Neural cell (in vitro differentiated cells): ENCODE results near the gene RGL1. TPM values are rescaled to one million over a fixed set of nuclear protein-coding genes. Genes with fewer than 3 reads are reported as not detected.

Experiments used
- H2AFZ ChIP-seq: fragments of 200-600, 300-800 bp; sonication (generic), shearing (Covaris generic); 2 replicates; pipeline ENCODE4 v1.6.0; 2014; ENCODE audit warnings: low read depth, mild to moderate bottlenecking, antibody characterized with exemption, low read length, moderate library complexity
- H3F3A ChIP-seq: fragments of 200-600 bp; shearing (Covaris generic); 2 replicates; pipeline ENCODE4 v1.6.1; 2016; ENCODE audit warnings: mild to moderate bottlenecking, moderate library complexity, mixed read lengths, antibody characterized with exemption, low read length; ENCODE audit not compliant: insufficient read depth, poor library complexity, severe bottlenecking
- H3K27ac ChIP-seq: fragments of 200-600, 300-800 bp; sonication (generic), shearing (Covaris generic); 2 replicates; pipeline ENCODE4 v1.5.1; 2014; ENCODE audit warnings: mild to moderate bottlenecking, low read length, moderate library complexity
- H3K27me3 ChIP-seq: fragments of 300-800, 200-600 bp; sonication (generic), shearing (Covaris generic); 2 replicates; pipeline ENCODE4 v1.6.0; 2014; ENCODE audit warnings: mild to moderate bottlenecking, low read depth, low read length, moderate library complexity; ENCODE audit not compliant: insufficient read depth
- H3K36me3 ChIP-seq: fragments of 300-800, 200-600 bp; sonication (generic), shearing (Covaris generic); 2 replicates; pipeline ENCODE4 v1.5.1; 2014; ENCODE audit warnings: mild to moderate bottlenecking, antibody characterized with exemption, low read length, moderate library complexity; ENCODE audit not compliant: insufficient read depth
- H3K4me2 ChIP-seq: fragments of 300-800, 200-600 bp; sonication (generic), shearing (Covaris generic); 2 replicates; pipeline ENCODE4 v1.6.0; 2014; ENCODE audit warnings: mild to moderate bottlenecking, low read length
- H3K4me3 ChIP-seq: fragments of 300-800, 200-600 bp; sonication (generic), shearing (Covaris generic); 2 replicates; pipeline ENCODE4 v1.5.1; 2014; ENCODE audit warnings: mild to moderate bottlenecking, low read length, moderate library complexity
- H3K79me2 ChIP-seq: fragments of 200-600 bp; shearing (Covaris generic); replicated peaks from 2 replicates; pipeline ENCODE4 v1.6.0; 2014; ENCODE audit warnings: mild to moderate bottlenecking, low read length, moderate library complexity; ENCODE audit not compliant: insufficient read depth
- H3K9ac ChIP-seq: fragments of 300-800, 200-600 bp; sonication (generic), shearing (Covaris generic); 2 replicates; pipeline ENCODE4 v1.6.1; 2016; ENCODE audit warnings: mild to moderate bottlenecking, low read length, mixed read lengths
- H3K9me2 ChIP-seq: fragments of 200-600 bp; shearing (Covaris generic); 2 replicates; pipeline ENCODE4 v1.6.1; 2016; ENCODE audit warnings: mild to moderate bottlenecking, low read length, mixed read lengths; ENCODE audit not compliant: insufficient read depth
- H3K9me3 ChIP-seq: fragments of 200-600, 300-800 bp; sonication (generic), shearing (Covaris generic); 2 replicates; pipeline ENCODE4 v1.6.1; 2016; ENCODE audit warnings: mild to moderate bottlenecking, mixed run types, low read length, moderate library complexity, mixed read lengths
- H4K20me1 ChIP-seq: fragments of 200-600 bp; shearing (Covaris generic); 2 replicates; pipeline ENCODE4 v1.6.1; 2016; ENCODE audit warnings: mild to moderate bottlenecking, mixed run types; ENCODE audit not compliant: insufficient read depth
- CTCF ChIP-seq: fragments of 450-650 bp; IDR thresholded peaks from 2 replicates; pipeline ENCODE4 v1.5.1; 2014; ENCODE audit warnings: antibody characterized with exemption, mild to moderate bottlenecking, moderate library complexity; ENCODE audit not compliant: poor library complexity, severe bottlenecking
- EP300 ChIP-seq: fragments of 450-650 bp; conservative IDR thresholded peaks from 2 replicates; pipeline ENCODE4 v1.6.1; 2014; ENCODE audit warnings: antibody characterized with exemption, mild to moderate bottlenecking, moderate library complexity; ENCODE audit not compliant: poor library complexity, severe bottlenecking
- EZH2 ChIP-seq: fragments of 200-600, 300-800 bp; shearing (Covaris generic), sonication (generic); IDR thresholded peaks from 2 replicates; pipeline ENCODE4 v1.6.1; 2014; ENCODE audit warnings: antibody characterized with exemption, low read length, borderline replicate concordance, mild to moderate bottlenecking; ENCODE audit not compliant: insufficient read depth, poor library complexity, severe bottlenecking
- MXI1 ChIP-seq: fragments of 450-650 bp; conservative IDR thresholded peaks from 2 replicates; pipeline ENCODE4 v1.6.1; 2014; ENCODE audit warnings: antibody characterized with exemption, mild to moderate bottlenecking; ENCODE audit not compliant: poor library complexity, severe bottlenecking
- POLR2AphosphoS5 ChIP-seq: IDR thresholded peaks from 2 replicates; pipeline ENCODE4 v1.6.1; 2012
- RAD21 ChIP-seq: fragments of 450-650 bp; conservative IDR thresholded peaks from 2 replicates; pipeline ENCODE4 v1.6.1; 2014; ENCODE audit warnings: antibody characterized with exemption, mild to moderate bottlenecking, moderate library complexity
- REST ChIP-seq: IDR thresholded peaks from 2 replicates; pipeline ENCODE4 v1.6.1; 2012; ENCODE audit warnings: borderline replicate concordance
- SMC3 ChIP-seq: fragments of 450-650 bp; conservative IDR thresholded peaks from 2 replicates; pipeline ENCODE4 v1.6.1; 2014; ENCODE audit warnings: antibody characterized with exemption, mild to moderate bottlenecking, moderate library complexity; ENCODE audit not compliant: poor library complexity
- TAF1 ChIP-seq: IDR thresholded peaks from 2 replicates; pipeline ENCODE4 v1.6.1; 2012; ENCODE audit warnings: low read depth
- polyA plus RNA-seq: library from polyadenylated mRNA; depleted of rRNA; stranded (reverse); fragments of >200 nt; gene quantifications from 2 replicates; pipeline ENCODE4 v1.2.3, GENCODE V29; 2014

RGL1 gene
- polyA plus RNA-seq, 1 donor from 2014 or later, result 14.7 TPM

GRCh38 chr1:183850852-183851251, 45.9 kb downstream of the RGL1 start:
- Histone ChIP-seq H3K9me3 (no peaks in the 10 kb centered on the region), H2AFZ (no peak overlapping the region), H3K4me2 (no peak overlapping the region), H4K20me1 (no peaks in the 10 kb centered on the region), H3K4me3 (no peak overlapping the region), H3F3A (no peaks in the 10 kb centered on the region), H3K27ac (no peak overlapping the region), H3K9ac (no peak overlapping the region), H3K36me3 (no peaks in the 10 kb centered on the region), H3K9me2 (no peaks in the 10 kb centered on the region), H3K27me3 (no peaks in the 10 kb centered on the region), H3K79me2 (no peaks in the 10 kb centered on the region)
- TF ChIP-seq EZH2, result no peak
- TF ChIP-seq REST, result no peak
- no peak for TF ChIP-seq EP300
- TF ChIP-seq MXI1, result no peak
- no peak for TF ChIP-seq RAD21
- no peak for TF ChIP-seq CTCF
- TF ChIP-seq TAF1, result no peak
- TF ChIP-seq SMC3, result no peak
- TF ChIP-seq POLR2AphosphoS5, result no peak

- H3K9me3 ChIP-seq, result no peaks in the 10 kb centered on the region
- no peak overlapping the region for H3K9ac ChIP-seq
- H3K79me2 ChIP-seq, result no peaks in the 10 kb centered on the region
- no peak overlapping the region for H3K4me3 ChIP-seq
- H3K27ac ChIP-seq, result no peak overlapping the region
- TF ChIP-seq TAF1, result no peak
- no peak for TF ChIP-seq RAD21
- TF ChIP-seq EP300, result no peak
- no peak for TF ChIP-seq EZH2
- TF ChIP-seq SMC3, result no peak
- no peak for TF ChIP-seq CTCF
- TF ChIP-seq REST, result no peak
- TF ChIP-seq POLR2AphosphoS5, result no peak
- TF ChIP-seq MXI1, result no peak
- H3K36me3 ChIP-seq, result no peaks in the 10 kb centered on the region
- no peaks in the 10 kb centered on the region for H3K9me2 ChIP-seq
- no peak overlapping the region for H2AFZ ChIP-seq
- no peaks in the 10 kb centered on the region for H3K27me3 ChIP-seq
- no peak overlapping the region for H3K4me2 ChIP-seq
- H4K20me1 ChIP-seq, result no peaks in the 10 kb centered on the region
- H3F3A ChIP-seq, result no peaks in the 10 kb centered on the region
Measured at GRCh38 chr1:183859119-183859518, 54.2 kb downstream of the RGL1 start.
